GM13977 (cell line): ENCODE results near the gene ANO10.

Source experiments
- DNase-seq: peaks from one replicate; pipeline ENCODE4 v3.0.0; 2012; ENCODE audit warnings: low spot score
- CTCF ChIP-seq: IDR thresholded peaks from 2 replicates; pipeline ENCODE4 v1.5.1; 2012; ENCODE audit warnings: mild to moderate bottlenecking, control low read depth; ENCODE audit not compliant: insufficient read depth; ENCODE audit errors: extremely low read depth, missing control alignments
- in situ Hi-C: fragments of 300-500 bp; cut with MboI; formaldehyde crosslinking; loops from one replicate; pipeline ENCODE4 v1.12.0; 2022; ENCODE audit warnings: low sequenced_read_pairs, low pct_unique_long_range_greater_than_20kb, mixed read lengths, inconsistent platforms; ENCODE audit not compliant: unreplicated experiment

ANO10 gene

DNA sequence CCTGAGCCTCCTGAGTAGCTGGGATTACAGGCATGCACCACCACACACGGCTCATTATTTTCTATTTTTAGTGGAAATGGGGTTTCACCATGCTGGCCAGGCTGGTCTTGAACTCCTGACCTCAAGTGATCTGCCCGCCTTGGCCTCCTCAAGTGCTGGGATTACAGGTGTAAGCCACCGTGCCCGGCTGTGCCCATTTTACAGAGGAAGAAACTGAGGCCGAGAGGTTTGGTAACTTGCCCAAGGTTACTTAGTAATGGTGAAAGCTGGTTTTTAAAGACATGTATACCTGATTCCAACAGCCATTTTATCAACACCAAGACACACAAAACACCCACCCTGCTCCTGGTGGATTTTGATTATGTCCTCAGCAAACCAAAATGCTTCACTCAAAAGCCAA is 206.7 kb downstream of the ANO10 start:
- in situ Hi-C loops: no loop called here
- TF ChIP-seq CTCF: no peak
- no peak for DNase-seq

- no peak for DNase-seq
- in situ Hi-C loops: no loop called here
- TF ChIP-seq CTCF: no peak
Observed at GRCh38 chr3:43413676-43414368, 208.0 kb downstream of the ANO10 start.

DNA sequence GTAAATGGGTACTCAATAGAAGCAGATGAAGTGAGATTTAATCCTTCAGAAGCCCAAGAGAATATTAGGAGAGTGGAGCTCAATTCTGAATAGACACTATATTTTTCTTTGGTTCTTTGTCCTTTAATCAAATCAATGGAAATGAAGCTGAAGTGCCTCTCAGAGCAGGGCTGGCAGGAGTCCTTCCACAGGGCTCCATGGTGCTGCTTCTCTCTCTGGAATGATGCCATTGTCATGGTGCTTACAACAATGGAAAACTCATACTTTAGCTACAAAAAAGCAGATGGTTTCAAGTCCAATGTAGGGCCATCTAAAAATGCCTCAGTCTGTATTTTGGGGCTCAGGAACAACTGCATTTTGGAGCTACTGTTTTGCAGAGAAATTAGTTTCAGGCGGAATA is 210.4 kb downstream of the ANO10 start:
- no peak for TF ChIP-seq CTCF
- no peak for DNase-seq

GRCh38 chr3:43410592-43410991 is 211.2 kb downstream of the ANO10 start:
- in situ Hi-C loops: no loop called here
- no peak for DNase-seq
- no peak for TF ChIP-seq CTCF

More for the DNA sequence above, 210.4 kb downstream of the ANO10 start:
- in situ Hi-C loops: no loop called here

GRCh38 chr3:43409506-43409905 is 212.3 kb downstream of the ANO10 start:
- DNase-seq: no peak
- in situ Hi-C loops: no loop called here
- no peak for TF ChIP-seq CTCF

GRCh38 chr3:43406643-43407023 is 215.2 kb downstream of the ANO10 start:
- in situ Hi-C loops: no loop called here
- TF ChIP-seq CTCF: no peak
- no peak for DNase-seq
